GM12865 (cell line): ENCODE data around the gene KDM4B.
"Not testable (repeated sequence)": the region's sequence is repeated elsewhere in the genome, so short reads cannot be mapped to it uniquely, and the experiment has no call there.

Experiments used
- DNase-seq: peaks from one replicate; pipeline ENCODE4 v3.0.0; 2010; ENCODE audit warnings: low read depth
- H3K4me3 ChIP-seq: 2 replicates; pipeline ENCODE4 v1.5.1; 2011; ENCODE audit warnings: mild to moderate bottlenecking, low read depth, low read length, control low read depth
- TF ChIP-seq, protein P1 (sequence below): IDR thresholded peaks from 2 replicates; pipeline ENCODE4 v1.5.1; 2011; ENCODE audit warnings: low read length, control low read depth, low read depth, inconsistent platforms; ENCODE audit not compliant: insufficient read depth; ENCODE audit errors: missing control alignments

KDM4B gene

DNA sequence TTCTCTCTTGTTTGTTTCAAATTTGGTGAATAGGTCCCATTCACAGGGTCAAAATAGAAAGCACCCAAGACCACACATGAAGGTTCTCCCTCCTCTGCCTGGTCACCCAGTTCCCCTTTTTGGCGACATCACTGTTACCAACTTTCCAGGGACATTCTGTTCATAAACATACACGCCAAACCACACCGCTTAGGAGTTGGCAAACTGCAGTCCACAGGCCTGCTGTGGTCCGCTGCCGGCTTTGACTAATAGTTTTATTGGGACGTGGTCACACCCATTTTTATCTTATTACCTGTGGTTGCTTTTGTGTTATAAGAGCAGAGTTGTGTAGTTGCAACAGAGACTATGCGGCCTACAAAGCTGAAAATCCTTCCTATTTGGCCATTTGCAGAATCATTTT, 35.4 kb upstream of the KDM4B start:
- no peak overlapping the region for H3K4me3 ChIP-seq
- TF ChIP-seq, protein P1, sequence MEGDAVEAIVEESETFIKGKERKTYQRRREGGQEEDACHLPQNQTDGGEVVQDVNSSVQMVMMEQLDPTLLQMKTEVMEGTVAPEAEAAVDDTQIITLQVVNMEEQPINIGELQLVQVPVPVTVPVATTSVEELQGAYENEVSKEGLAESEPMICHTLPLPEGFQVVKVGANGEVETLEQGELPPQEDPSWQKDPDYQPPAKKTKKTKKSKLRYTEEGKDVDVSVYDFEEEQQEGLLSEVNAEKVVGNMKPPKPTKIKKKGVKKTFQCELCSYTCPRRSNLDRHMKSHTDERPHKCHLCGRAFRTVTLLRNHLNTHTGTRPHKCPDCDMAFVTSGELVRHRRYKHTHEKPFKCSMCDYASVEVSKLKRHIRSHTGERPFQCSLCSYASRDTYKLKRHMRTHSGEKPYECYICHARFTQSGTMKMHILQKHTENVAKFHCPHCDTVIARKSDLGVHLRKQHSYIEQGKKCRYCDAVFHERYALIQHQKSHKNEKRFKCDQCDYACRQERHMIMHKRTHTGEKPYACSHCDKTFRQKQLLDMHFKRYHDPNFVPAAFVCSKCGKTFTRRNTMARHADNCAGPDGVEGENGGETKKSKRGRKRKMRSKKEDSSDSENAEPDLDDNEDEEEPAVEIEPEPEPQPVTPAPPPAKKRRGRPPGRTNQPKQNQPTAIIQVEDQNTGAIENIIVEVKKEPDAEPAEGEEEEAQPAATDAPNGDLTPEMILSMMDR: no peak
- no peak for DNase-seq

DNA sequence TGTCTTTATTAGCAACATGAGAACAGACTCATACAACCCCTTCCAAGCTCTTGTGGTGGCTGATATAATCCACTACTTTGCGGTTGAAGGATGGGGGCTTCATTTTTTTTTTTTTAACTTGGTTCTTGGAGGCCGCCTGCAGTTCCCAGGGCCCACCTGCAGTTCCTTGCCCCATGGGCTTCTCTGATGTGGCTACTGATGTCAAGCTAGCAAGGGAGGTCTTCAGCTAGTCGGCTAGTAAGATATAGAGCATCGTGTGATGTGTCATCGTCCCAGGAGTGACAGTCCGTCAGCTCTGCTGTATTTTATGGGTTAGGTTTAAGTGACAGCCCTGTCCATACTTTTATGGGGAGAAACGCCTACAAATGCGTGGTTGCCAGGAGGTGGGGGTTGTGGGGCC, 33.5 kb upstream of the KDM4B start:
- H3K4me3 ChIP-seq: no peak overlapping the region
- TF ChIP-seq, protein P1: no peak
- no peak for DNase-seq

DNA sequence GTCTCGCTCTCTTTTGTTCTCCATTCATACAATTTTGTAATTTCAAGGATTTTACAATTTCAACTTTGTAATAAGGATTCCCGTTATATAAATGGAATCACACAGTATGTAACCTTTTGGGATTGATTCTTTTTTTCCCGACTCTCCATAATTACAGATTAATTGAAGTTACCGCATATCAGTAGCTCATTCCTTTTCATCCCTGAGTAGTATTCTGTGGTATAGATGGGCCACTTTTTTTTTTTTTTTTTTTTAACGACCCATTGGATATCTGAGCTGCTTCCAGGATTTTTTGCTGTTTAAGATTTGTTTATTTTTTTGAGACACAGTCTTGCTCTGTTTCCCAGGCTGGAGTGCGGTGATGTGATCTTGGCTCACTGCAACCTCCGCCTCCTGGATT, 31.9 kb upstream of the KDM4B start:
- TF ChIP-seq, protein P1: no peak
- DNase-seq: no peak

DNA sequence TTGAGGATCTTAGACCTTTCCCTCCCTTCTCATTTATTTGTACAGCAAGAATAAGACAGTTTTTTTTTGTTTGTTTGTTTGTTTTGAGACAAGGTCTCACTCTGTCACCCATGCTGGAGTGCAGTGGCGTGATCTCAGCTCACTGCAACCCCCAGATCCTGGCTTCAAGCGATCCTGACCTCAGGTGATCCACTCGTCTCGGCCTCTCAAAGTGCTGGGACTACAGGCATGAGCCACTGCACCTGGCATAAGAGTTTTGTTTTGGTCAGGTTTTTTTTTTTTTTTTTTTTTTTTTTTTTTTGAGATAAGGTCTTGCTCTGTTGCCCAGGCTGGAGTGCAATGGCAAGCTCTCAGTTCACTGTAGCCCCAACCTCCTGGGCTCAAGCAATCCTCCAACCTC, 30.5 kb upstream of the KDM4B start:
- DNase-seq, H3K4me3 ChIP-seq: not testable (repeated sequence)

More for the DNA sequence above, 31.9 kb upstream of the KDM4B start:
- no peak overlapping the region for H3K4me3 ChIP-seq

DNA sequence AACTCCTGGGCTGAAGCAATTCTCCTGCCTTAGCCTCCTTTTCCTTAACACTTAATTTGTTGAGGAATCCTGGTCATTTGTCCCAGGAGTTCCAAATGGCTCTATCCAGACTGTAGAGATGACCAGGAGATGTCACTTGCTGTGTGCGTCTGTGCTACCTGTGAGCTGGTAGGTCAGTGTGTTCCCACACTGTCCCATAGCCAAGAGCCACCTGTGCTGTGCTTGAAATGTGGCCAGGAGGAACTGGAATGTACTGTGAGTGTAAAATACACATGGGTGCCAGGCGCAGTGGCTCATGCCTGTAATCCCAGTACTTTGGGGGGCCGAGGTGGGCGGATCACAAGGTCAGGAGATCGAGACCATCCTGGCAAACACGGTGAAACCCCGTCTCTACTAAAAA, 29.4 kb upstream of the KDM4B start:
- H3K4me3 ChIP-seq: no peak overlapping the region
- no peak for DNase-seq
- TF ChIP-seq, protein P1: no peak

DNA sequence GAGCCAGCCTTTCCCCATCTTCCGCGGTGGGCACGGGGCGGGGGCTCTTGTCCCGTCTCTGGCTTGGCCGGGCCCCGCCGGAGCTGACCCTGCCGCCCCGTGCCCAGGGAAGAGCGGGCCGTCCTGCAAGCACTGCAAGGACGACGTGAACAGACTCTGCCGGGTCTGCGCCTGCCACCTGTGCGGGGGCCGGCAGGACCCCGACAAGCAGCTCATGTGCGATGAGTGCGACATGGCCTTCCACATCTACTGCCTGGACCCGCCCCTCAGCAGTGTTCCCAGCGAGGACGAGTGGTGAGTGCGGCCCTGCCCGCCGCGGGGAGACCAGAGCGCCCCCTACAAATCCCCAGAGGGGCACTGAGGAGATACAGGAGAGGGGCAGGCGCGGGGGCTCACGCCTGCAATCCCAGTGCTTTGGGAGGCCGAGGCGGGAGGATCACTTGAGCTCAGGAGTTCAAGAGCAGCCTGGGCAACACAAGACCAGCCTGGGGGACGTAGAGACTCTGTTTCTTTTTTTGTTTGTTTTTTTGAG, 27.2 kb upstream of the KDM4B start:
- DNase-seq: not testable (repeated sequence)

DNA sequence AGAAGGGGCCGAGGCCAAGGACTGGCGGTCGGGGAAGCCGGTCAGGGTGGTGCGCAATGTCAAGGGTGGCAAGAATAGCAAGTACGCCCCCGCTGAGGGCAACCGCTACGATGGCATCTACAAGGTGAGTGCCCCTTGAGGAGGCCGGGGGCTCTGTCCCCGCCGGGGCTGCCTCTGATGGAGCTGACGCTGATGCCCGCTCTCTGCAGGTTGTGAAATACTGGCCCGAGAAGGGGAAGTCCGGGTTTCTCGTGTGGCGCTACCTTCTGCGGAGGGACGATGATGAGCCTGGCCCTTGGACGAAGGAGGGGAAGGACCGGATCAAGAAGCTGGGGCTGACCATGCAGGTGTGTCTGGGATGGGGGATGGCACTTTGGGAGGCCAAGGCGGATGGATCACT, 18.3 kb upstream of the KDM4B start:
- not testable (repeated sequence) for H3K4me3 ChIP-seq, DNase-seq

More for the DNA sequence above, 27.2 kb upstream of the KDM4B start:
- H3K4me3 ChIP-seq: not testable (repeated sequence)

DNA sequence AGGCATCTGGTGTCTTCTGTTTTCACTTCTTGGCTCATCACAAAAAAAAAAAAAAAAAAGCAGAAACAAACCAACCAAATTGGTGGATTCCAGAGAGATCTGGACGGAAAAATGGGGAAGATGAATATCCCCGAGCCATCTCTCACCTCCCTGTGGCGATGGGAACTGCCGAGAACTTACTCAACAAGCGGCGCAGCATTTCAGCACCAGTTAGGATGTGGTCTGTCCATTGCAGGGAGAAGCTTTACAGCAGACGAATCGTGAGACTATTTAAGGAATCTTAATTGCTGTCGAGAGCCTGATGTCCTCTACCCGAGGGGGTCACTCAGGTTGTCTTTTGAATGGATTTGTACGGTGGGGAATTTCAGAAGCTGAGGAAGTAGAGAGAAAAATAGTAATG, 17.3 kb upstream of the KDM4B start:
- TF ChIP-seq, protein P1: no peak
- no peak overlapping the region for H3K4me3 ChIP-seq
- no peak for DNase-seq

DNA sequence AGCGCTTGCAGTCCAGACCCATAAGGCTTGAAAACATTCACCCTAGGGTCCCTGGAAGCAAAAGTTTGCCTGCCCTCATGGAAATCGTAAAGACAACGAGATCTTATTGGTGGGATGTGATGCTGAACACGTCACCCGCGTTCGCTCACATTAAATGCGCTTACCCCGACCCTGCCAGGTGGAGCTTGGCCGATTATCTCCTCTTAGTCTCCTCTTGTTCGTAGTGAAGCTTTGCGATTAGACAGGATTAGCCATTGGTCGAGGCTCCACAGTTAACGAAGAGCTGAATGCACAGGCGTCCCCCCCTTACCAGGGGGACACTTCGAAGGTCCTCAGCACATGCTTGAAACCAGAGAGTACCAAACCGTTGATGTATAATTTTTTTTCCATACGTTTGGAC, 16.0 kb upstream of the KDM4B start:
- DNase-seq: no peak
- TF ChIP-seq, protein P1: no peak
- no peak overlapping the region for H3K4me3 ChIP-seq

DNA sequence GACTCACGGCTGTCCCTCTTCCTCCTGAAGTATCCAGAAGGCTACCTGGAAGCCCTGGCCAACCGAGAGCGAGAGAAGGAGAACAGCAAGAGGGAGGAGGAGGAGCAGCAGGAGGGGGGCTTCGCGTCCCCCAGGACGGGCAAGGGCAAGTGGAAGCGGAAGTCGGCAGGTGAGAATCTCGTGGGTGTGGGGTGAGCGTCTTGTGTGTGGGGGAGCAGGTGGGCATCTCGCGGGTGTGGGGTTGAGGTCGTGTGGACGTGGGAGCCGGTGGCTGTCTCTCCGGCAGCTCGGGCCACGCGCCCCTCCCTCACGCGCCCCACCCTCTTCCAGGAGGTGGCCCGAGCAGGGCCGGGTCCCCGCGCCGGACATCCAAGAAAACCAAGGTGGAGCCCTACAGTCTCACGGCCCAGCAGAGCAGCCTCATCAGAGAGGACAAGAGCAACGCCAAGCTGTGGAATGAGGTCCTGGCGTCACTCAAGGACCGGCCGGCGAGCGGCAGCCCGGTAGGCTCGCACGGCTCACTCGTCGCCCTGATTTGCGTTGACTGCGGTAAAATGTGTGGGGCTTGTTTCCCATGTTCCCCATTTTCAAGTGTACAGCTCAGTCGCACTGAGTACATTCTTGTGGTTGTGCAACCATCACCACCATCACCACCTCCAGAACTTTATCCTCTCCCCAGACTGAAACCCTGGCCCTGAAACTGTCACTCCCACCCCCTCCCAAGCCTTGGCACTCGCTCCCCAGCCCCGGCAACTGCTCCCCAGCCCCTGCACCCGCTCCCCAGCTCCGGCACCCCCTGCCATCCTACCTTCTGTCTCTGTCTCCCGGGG, 14.4 kb upstream of the KDM4B start:
- H3K4me3 ChIP-seq, DNase-seq: not testable (repeated sequence)
